Myocyte (in vitro differentiated cells): ENCODE results near the gene BRIP1. TPM values are rescaled to one million over a fixed set of nuclear protein-coding genes. Genes with fewer than 3 reads are reported as not detected.

ENCODE experiments used
- DNase-seq: peaks from one replicate; pipeline ENCODE4 v3.0.0-alpha.2; 2012; ENCODE audit warnings: low read depth
- total RNA-seq: library from RNA; depleted of rRNA; stranded (reverse); fragments of >200 nt; gene quantifications from 2 replicates; pipeline ENCODE4 v1.2.3, GENCODE V29; 2014

Gene BRIP1
- total RNA-seq, 1 donor from 2014 or later = 0.51 TPM

GRCh38 chr17:61638087-61638486 lies 225.2 kb downstream of the BRIP1 start:
- no peak for DNase-seq

GRCh38 chr17:61635913-61636432 lies 227.4 kb downstream of the BRIP1 start:
- DNase-seq = peak; percentile 56

- DNase-seq = no peak
These were observed 228.3 kb downstream of the BRIP1 start for GRCh38 chr17:61634942-61635538.

- DNase-seq = no peak
These were observed 229.3 kb downstream of the BRIP1 start for GRCh38 chr17:61634011-61634539.

- no peak for DNase-seq
These were observed 230.5 kb downstream of the BRIP1 start for GRCh38 chr17:61632826-61633225.

- no peak for DNase-seq
These were observed 231.5 kb downstream of the BRIP1 start for GRCh38 chr17:61631800-61632199.

Other genes starting within 250 kb of the BRIP1 start
- gene INTS2, start 64.5 kb upstream of the BRIP1 start, total RNA-seq = 16.6 and 19.0 TPM in 2 replicates
- 43.0 and 59.2 TPM in 2 replicates for gene MED13, start 201.8 kb upstream of the BRIP1 start, total RNA-seq